Activated CD4-positive, alpha-beta T cell treated with anti-CD3 and anti-CD28 coated beads, Interleukin-2, amount 50 U/mL, for 24 hours (primary cell): ENCODE results near the gene BIRC7.
"Not testable (repeated sequence)": the region's sequence is repeated elsewhere in the genome, so short reads cannot be mapped to it uniquely, and the experiment has no call there.

Experiments
- DNase-seq, 2 donors: peaks; one replicate each; pipeline ENCODE4 v3.0.0-alpha.2; 2020; ENCODE audit warnings: low read depth in 1 of 2, low spot score in 1 of 2

Gene BIRC7

DNA sequence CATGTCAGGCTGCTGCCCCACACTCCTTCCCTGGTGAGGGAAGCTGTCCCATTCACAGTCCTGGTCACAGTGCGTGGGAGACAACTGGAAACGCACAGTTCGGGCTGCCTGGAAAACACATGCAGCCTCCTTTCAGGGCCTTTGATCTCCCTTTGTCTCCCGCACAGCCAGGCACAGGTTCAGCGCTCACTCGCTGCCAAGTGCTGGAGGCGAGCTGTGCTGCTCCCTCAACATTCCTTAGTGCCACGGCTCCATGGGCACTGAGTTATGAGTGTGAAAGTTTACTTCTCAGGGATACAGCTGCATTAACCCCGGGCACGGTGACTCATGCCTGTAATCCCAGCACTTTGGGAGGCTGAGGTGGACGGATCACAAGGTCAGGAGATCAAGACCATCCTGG, 28.8 kb upstream of the BIRC7 start:
- DNase-seq, result no peak

DNA sequence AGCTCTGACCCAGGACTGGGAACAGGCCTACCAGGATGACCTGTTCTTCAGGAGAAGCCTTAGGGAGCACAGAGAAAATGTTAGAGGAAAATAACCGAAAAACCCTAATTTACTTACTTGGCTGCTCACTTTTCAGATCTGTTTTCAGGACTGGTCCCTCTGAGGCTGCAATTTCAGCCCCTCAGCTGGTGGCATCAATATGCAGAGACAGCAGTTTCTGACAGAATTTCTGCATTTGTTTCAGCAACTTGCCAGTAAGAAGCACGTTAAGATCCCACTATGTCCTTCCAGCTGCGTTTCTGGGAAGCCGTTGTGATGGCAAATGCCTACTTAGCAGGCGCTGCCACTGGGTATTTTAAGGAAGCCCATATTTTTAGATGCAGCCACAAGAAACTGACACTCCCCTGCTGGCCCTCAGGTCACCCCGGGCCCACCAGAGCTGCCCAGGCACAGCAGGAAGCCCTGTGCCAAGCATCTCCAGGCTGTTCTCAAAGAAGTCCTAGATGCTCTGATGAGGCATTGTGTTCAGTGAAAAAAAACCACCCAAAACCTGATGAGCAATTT, 27.3 kb upstream of the BIRC7 start:
- no peak for DNase-seq

GRCh38 chr20:63210011-63210605, 25.6 kb upstream of the BIRC7 start:
- no peak for DNase-seq

GRCh38 chr20:63212393-63212730, 23.3 kb upstream of the BIRC7 start:
- no peak for DNase-seq

DNA sequence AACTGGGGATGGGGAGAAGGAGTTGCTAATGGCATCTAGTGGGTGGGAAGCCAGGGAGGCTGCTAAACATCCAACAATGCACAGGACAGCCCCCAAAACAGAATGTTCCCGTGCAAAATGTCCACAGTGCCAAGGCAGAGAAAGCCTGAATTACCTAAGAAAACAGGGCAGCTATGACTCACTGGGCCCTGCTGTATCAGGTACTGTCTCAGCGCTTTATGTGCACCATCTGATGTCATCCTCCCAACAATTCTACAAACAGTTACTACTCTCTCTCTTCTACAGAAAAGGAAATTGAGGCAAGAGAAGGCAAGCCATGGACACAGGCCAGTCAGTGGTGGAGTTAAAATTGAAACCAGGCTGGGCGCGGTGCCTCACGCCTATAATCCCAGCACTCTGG, 22.9 kb upstream of the BIRC7 start:
- DNase-seq, result no peak

DNA sequence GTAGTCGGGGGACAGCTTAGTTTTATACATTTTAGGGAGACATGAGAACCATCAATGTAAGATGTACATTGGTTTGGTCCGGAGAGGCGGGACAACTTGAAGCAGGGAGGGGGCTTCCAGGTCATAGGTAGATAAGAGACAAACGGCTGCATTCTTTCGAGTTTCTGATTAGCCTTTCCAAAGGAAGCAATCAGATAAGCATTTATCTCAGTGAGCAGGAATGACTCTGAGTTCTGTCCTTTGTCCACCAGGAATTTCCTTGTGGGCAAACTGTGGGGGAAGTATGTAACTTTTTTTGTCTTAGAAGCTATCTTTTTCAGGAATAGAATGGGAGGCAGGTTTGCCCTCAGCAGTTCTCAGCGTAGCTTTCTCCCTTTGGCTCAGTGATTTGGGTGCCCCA, 21.2 kb upstream of the BIRC7 start:
- no peak for DNase-seq

- DNase-seq, result no peak
Observed at GRCh38 chr20:63215101-63216040, 20.3 kb upstream of the BIRC7 start.

DNA sequence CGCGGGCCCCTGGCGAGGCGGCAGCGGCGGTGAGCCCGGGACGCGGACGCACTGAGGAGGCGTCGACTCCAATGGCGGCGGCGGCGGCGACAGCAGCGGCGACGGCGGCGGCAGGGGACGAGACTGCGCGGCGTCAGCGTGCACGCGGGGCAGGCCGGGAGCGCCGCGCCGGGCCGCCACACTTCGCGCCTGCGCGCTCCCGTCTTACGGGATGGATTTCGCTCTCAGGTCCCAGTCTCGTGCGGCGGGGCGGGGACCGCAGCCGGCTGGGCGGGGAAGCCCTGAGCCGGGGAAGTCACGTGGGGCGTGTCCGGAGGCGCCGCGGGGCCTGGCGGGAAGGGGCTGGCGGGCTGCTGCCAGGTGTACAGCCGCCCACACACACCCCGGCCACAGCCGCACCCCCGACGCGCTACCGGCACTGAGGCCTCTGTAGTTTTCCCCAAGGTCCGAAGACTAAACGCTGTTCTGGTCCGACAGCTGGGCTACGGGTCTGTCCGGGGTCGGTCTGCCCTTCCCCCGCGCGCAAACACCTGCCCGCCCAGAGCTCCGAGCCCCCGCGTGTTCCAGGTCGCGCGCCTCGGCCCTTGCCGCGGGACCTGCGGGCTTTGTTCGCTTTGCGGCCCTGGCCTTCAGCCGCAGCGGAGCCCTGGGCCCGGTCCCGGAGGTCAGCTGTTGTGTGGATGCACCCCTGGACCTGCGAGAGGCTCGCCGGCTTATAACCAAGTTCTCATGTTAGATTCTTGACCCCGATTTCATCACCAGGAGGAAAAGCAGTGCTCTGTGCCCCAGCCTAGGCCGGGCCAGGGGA, 19.5 kb upstream of the BIRC7 start, which contains the start of gene YTHDF1:
Gene YTHDF1 (minus strand): TSS at position 91 of the 808 bp plus-strand sequence. CDS start 239 bp downstream, outside the sequence.
- peak; percentile 86 to 93 for DNase-seq

GRCh38 chr20:63216849-63217471, 18.7 kb upstream of the BIRC7 start:
- no peak for DNase-seq

DNA sequence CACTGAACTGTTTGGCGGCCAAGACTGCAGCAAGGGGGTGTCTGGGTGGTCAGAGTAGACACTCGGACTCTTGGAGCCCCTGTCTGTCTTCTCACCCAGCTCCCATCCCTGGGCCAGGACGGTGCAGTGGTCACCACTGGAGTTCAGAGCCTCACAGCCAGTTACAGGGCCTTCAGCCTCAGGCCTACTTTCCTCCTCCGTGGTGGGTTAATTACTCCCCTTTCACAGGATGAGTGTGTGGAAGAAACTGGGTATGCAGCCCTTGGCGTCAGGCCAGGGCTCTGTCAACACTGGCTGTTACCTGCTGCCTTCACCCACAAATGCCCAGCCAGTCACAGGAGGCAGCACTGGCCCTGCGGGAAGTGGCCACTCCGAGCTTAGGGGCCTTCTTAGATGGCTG, 18.0 kb upstream of the BIRC7 start:
- no peak for DNase-seq

DNA sequence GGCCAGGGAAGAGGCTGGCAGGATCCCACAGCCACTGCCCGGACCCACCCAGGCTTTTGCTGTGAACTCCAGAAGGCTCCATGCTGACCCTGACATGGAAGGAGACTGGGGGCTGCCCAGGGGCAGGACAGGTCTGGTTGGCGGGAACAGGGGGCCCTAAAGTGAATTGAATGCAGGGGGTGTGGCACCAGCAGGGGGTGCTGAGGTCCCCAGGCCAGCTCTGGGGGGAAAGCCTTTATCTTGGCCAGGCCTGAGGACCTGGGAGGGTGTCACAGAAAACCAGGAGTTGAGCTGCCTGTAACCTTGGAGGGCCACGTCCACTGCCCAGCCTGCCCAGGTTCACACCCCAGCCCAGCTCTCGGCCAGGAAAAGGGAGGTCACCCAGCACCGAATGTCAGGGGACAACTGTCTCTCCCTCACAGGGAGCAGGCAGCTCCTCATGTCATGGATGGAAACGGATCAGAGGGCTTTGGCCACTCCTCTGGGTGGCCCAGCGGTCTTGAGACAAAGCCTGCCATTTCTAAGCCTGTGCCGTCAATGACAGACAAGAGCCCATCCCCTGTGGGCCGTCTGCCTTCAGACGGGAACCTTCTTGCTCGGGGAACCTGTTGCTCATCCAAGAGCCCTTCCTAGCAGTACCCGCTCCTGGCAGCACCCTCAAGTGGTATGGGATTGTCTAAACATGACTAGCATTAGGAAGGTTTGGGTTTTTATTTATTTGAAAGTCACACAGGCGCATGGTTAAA, 16.8 kb upstream of the BIRC7 start:
- DNase-seq, result no peak

- DNase-seq, result no peak
Observed at GRCh38 chr20:63219447-63219821, 16.3 kb upstream of the BIRC7 start.

GRCh38 chr20:63219866-63220521, 15.7 kb upstream of the BIRC7 start:
- DNase-seq, result no peak

DNA sequence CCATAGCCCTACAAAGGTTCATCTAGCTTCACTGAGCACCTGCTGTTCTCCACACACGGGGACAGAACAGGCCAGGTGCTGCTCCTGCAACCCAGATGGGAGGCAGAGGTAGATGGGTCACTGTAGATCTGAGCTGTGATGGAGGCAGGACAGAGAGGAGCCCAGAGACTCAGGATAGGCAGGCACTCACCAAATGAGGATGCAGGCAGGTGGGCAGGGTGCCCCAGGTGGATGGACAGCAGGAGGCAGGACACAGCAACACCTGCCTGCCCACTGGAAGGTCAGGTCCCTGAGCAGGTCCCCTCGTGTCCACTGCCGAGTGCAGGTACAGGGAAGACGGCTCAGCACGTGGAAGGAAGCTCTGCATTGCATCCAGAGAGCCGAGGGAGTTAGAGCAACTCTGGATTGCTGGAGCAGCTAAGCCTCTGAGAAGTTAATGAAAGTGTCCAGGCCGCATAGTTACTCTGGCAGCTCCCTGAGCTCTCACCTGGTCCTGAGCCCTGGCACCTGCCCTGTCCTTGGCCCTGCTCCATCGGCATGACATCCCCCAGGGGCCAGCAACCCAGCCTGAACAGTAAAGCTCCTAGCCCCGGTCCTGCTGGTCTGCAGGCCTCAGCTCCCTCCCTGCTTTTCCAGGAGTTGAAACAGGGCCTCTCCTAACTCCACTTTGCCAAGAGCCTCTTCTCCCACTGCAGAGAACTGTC, 14.9 kb upstream of the BIRC7 start:
- no peak for DNase-seq

- not testable (repeated sequence) for DNase-seq
Observed at GRCh38 chr20:63221400-63222053, 14.2 kb upstream of the BIRC7 start.

- DNase-seq, result no peak
Observed at GRCh38 chr20:63222541-63222940, 13.2 kb upstream of the BIRC7 start.

DNA sequence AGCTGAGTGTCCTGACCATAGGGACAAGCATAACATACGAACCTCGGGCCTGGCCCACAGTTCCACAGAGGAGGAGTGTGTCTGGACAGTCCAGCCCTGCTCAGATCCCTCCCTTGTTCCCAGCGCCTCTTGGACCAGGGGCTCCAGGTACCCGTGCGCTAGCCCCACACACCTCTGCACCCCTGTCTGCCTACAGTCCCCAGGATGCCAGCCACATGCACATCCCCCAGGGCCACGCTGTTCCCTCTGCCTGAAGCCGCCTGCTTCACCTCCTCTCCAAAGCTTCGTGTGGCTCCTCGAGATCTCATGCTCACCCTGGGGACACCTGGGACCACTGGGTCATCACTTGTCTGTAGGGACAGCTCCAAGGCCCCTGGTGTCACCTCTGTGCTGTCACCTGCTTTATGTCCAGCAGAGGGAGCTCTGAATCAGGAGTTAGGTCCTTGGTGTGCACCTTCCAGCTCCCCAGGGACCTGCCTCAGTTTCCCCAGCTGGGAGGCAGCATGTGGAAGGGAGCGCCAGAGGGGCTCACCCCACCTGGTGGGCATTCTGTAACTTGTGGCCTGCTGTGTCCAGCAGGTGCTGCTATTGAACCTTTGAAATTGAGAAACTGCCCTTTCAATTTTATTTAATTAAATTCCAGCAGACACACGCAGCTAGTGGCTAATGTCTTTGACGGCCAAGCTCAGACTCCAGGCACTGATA, 12.4 kb upstream of the BIRC7 start:
- peak; percentile 20 to 41 for DNase-seq

DNA sequence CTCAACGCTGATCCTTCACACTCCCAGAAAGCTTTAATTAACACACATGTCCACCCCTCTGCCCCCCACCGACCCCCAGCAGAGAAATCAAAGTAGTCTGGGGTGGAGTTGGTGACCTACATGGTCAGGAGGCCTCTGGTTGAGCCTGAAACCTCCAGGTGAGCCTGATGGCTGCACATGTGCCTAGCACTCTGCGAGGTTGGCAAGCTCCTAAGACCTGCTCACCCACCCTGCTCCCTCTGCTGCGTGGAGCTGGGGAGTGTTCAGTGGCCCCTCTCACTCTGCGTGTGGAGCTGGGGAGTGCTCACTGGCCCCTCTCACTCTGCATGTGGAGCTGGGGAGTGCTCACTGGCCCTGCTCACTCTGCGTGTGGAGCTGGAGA, 11.9 kb upstream of the BIRC7 start:
- DNase-seq, result no peak
